Stimulated activated CD4-positive, alpha-beta T cell treated with anti-CD3 and anti-CD28 coated beads, Interleukin-1b, Interleukin-23, amount 100 ng/mL, for 48 hours (primary cell): ENCODE data around the gene ERC1.
"Not testable (repeated sequence)": the region's sequence is repeated elsewhere in the genome, so short reads cannot be mapped to it uniquely, and the experiment has no call there.

Source experiments
- DNase-seq: peaks from one replicate; pipeline ENCODE4 v3.0.0-alpha.2; 2020

The ERC1 gene

DNA sequence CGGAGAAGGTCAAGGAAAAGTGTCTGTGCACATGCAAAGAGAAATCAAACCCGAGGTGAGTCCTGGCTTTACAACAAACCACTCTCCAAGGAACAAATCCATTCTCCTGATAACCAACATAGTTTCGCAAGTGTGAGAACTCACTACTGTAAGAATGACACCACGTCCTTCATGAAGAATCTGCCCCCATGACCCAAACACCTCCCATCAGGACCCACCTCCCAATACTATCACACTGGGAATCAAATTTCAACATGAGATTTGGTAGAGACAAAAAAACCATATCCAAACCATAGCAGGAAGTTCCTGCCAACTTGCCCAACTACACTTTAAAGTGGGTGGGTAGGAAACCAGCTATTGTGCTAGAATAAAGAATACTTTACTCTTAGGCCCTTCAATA is 2.4 kb upstream of the ERC1 start:
- DNase-seq: no peak

DNA sequence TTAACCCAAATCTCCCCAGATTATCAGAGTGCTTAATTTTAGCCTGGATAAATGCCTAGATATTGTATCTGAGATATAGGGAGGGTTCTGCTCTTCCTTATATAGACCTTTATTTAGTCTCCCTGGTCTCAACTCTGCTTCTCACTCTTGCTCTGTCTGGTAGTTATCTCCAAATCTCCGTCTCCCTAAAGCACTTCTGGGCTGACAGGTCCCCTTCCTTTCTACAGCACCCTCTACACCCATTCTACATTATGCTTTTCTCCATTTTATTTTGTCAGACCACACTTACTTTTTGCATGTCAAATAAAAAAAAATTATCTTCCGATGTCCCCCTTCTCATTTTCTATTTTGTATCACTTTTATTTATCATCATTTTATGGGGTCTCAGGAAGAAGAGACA is 2.0 kb upstream of the ERC1 start:
- DNase-seq: no peak

DNA sequence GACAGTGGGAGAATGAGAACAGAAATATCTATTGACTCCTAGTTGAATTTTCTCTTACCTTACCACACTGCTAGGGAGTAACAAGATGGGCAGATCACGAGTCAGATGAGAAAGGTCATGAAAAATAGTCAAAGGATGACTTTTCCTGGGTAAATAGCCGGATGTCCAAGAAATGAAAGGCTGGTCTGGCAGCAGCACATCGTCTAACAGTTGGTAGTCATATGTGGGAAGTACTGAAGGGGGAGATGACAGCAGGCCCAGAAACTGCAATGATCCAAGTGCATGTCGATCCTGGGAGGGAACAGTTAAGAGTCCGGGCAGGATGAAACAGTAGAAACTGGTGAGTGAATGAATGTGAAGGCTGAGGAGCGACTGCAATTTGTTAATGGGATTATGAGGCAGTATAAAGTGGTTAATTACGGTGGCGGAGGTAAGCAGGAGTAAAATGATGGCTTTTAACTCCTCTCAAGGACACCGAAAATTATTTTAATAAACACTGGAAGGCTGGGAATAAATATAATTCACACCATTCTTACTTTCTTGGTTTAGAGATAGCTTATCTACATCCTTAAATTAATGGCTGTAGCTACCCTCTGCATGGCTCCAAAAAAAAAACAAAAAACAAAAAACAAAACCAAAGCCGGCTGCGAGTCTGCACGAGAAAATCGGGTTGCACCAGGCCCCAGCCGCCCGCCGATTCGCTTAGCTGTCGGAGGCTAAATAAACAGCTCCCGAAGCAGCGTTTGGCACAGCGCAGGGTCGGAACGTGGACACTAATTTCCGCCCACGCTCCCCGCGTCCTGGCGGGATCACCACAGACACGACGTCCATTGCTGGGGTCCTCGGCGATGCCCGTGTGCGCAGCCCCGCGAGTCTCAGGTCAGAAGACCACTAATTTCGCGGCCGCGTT is 1.0 kb upstream of the ERC1 start:
- peak; percentile 57 for DNase-seq

DNA sequence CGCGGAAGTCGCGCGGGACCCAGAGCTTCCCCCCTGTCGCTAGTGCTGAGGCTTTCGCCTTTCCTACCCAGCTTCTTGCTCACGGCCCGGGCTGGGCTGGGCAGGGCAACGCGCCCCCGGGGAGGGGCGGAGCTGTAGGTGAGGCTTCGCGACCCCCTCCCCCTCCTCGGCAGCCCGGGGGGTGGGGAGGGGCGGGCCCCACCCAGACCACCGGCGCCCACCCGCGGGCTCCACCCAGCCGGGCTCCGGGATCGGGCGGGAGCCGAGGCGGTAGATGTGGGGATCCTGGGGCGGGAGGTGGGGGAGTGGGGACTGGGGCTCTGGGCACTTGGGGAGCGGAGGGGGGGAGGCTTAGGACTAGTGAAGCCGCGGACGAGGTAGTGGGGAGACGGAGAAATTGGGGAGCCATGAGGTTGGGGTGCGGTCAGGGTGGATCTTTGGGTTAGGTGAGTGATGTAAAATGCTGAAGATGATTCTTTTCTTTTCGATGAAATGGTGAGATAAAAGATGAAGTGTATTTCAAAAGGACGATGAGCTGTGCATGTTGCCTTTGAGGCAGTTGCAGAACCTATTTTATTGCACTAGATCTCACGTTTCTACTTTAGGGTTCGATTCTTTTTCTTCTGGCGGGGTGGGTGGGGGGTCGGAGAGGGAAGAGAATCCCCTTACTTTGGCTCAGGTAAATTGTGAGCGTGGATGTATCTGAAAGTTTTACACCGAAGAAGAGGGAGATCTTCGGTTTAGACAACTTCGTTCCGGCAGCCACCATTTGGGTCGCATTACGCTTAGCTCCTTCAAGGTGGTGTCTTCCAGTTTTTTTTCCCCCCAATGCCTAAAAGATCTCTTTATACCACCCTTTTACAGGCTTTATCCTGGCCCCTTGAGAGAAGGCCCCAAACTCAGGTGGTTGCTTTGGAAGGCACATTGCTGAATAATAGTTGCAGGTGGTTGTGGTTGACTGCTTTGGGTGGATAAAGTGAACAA is 619 bp downstream of the ERC1 start:
- no peak for DNase-seq

DNA sequence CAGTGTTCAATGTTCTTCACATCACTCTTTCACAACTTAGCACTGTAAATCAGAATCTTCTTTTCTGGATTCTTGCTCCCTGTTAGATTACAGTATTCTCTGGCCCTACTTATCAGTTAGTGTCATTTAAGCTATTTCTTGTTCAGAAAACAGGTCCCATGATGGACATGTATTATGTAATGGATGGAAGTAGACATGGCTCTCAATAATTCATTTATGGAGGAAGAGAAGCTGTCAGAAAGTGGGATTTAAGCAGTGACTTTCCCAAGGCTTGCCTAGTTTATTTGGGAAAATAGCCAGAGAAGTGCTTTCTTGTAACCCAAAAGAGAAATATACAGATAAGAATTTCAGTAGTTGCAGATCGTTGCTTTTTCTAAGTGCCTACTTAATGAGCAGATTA is 1.6 kb downstream of the ERC1 start:
- DNase-seq: no peak

DNA sequence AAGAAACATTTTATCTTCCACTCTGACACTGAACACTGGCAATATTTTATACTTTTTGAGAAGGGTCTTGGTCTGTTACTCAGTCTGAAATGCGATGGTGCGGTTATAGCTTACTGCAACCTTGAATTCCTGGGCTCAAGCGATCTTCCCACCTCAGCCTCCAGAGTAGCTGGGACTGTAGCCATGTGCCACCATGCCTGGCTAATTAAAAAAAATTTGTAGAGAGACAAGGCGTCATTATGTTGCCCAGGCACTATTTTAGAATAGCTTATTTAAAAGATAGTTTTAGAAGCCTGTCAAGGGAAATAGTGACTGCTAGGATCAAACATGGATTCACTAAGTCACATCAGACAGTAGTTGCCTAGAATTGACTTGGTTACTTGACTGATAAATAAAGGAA is 5.9 kb downstream of the ERC1 start:
- DNase-seq: no peak

DNA sequence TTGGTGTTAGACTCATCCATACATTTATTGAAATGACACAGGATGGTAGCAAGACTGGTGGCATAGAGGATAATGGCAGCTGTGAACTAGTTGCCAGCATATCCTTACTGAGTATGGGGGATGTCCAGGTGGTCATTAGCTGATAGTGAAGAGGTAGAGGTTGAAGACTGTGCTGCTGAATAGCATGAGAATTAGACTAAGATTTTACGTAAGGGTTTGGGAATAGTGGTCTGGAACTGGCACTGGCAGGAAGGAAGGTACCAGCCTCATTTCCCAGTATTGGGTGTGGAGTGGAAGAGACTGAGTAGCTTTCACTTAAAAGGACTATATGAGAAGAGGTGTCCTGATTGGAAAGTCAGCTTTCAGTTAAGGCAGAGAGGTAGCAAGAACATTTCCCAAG is 6.5 kb downstream of the ERC1 start:
- DNase-seq: no peak

DNA sequence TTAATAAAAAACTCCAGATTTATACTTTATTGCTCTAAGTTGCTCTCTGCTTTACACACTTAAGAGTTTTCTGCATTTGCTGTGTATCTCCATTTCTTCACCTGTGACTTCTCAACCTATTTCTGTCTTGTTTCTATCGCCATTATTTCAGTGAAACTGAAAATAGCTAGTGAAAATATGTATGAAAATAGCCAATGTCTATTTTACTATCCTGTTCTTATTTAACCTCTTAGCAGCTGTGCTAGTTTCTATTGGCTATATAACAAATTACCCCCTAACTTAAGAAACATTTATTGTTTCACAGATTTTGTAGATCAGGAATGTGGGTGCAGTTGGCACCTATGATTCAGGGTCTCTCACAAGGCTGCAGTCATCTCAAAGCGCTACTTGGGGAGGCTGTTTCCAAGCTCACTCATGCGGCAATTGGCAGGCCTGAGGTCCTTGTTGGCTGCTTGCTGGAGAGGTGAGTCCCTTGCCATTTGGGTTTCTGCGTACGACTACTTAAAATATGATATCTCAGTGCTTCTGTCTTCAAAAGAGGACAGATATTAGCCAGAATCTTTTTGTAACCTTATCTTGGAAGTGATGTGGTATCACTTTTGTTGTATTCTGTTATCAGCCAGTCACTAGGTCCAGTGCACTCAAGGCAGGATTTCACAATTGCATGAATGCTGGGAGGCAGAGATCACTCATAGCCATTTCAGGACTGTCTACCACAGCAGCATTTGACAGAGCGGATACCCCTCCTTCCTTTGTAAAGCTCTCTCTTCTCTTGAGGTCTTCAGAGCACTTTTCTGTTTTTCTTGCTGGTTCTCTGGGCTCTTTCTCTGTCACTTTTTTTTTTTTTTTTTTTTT is 7.2 kb downstream of the ERC1 start:
- no peak for DNase-seq

DNA sequence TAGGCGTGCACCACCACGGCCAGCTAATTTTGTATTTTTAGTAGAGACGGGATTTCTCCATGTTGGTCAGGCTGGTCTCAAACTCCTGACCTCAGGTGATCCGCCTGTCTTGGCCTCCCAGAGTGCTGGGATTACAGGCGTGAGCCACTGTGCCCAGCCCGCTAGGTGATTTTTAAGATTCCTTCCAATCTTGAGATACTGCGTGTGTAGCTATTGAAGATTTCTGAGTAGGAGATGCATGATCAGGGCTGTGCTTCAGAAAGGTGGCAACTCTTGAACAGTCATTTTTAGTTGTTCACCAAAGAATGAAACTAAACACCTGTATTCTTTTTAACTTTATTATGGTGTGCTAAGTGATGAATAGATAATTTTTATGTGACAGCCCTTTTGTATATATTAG is 8.7 kb downstream of the ERC1 start:
- DNase-seq: not testable (repeated sequence)

DNA sequence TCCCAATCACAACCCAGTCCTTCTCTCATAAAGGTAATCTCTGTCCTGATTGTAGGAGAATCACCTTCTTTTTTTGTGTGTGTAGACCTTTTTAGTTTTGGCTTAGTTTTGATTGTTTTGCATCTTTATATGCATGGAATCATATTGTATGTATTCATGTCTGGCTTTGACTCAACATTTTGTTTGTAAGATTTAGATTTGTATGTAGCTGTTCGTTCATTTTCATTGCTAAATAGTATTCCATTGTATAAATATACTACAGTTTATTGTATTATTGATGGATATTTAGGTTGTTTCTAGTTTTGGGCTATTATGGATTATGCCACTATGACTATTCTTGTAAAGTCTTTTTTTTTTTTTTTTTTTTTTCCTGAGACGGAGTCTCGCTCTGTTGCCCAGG is 10.5 kb downstream of the ERC1 start:
- DNase-seq: no peak

DNA sequence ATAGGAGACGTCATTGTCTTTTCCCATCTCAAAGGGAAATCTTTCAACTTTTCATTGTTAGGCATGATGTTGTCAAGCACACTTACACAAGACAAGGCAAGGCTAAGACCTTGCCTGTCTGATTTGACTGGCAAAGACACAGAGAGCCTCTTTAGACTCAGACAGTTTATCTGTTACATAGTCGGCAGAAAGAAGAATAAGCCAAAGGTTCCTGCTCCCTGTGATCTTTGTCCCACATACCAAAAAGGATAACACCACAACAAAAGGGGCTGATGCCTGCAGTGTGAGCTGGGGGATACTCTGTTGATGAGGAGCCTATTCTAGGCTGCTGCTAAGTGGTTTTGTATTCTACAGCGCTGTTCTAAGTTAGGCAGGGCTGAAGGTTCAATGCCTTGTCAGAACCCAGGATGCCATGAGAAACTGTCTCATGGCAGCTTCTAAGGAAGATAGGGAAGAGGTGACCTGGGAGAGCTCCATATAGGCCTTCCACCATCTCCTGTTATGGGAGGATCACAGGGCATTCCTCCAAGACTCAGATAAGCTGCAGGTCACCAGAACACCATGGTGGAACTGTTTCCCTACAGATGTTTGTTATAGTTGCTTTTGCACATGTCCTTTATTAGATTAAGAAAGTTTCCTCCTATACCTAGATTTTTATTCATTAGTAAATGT is 12.7 kb downstream of the ERC1 start:
- DNase-seq: no peak

DNA sequence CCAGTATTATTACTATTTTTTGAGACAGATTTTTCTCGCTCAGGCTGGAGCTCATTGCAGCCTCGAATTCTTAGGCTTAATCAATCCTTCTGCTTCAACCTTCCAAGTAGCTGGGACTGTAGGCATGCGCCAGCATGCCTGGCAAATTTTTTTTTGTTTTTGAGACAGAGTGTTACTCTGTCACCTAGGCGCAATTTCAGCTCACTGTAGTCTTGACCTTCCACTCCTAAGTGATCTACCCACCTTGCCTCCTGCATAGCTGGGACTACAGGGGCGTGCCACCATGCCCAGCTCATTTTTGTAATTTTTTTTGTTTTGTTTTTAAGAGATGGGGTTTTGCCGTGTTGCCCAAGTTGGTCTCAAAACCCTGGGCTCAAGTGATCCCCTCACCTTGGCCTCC is 15.2 kb downstream of the ERC1 start:
- no peak for DNase-seq

DNA sequence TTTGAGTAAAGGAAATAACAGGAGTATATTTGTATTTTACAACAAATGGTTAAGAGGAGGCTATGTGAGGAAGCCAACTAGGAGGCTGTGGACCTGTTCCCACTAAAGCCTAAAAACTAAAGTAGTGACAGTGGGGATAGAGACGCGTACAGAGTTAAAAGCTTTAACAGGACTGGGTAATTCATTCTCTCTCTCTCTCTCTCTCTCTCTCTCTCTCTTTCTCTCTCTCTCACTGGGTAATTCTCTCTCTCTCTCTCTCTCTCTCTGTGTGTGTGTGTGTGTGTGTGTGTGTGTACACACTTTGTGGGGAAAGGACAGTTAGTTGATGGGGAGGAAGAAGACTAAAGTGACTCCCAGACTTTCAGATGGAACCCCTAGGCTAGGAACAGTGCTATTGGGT is 16.3 kb downstream of the ERC1 start:
- no peak for DNase-seq

DNA sequence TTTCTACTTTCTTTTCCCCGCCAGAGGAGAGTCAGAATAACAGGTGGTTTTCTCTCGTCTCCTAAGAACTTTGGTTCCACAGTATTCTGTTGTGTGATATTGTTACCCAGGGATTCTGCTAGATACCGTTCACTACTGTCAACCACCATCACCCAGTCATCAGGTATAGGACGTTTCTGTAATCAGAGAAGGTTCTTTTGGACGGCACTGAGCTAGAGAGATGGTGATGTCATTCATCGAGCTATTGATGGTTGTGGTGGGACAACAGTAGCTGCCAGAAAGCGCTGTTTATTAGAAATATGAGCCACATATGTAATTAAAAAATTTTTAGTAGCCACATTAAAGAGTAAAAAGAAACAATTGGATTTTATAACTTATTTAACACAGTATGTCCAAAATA is 17.0 kb downstream of the ERC1 start:
- no peak for DNase-seq

DNA sequence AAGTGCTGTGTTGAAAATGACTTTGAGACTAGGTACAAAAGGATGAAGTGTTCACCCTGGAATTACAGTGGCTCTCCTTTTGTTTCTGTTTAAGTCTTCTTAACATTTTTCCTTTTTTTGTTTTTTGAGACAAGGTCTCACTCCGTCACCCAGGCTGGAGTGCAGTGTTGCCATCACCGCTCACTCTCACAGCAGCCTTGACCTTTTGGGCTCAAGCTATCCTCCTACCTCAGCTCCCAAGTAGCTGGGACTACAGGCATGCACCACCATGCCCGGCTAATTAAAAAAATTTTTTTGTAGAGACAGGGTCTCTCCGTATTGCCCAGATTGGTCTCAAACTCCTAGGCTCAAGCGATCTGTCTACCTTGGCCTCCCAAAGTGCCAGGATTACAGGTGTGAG is 20.1 kb downstream of the ERC1 start:
- DNase-seq: no peak

DNA sequence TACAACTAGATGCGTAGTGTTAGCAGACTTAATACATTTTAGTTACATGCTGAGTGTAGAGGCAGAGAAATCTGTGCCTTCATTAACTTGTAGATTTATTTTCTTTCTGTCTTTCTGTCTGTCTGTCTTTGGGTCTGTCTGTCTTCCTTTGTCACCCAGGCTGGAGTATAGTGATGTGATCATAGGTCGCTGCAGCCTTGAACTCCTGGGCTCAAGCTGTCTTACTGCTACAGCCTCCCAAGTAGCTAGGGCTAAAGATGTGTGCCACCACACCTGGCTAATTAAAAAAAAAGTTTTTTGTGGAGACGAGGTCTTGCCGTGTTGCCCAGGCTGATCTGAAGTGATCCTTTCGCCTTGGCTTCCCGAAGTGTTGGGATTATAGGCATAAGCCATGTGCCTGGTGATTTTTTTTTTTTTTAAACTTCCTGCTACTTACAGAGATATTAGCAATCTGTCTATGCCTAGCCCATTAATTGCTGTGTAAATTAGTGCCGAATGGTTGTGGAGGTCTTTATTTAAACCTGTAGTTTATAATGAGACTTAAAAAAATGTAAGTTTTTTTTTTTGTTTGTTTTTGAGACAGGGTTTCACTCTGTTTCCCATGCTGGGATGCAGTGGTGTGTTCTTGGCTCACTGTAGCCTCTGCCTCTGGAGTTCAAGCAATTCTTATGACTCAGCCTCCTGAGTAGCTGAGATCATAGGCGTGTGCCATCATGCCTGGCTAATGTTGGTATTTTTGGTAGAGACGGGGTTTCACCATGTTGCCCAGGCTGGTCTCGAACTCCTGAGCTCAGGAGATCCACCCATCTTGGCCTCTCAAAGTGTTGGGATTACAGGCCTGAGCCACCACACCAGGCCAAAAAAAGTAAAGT is 22.8 kb downstream of the ERC1 start:
- no peak for DNase-seq

DNA sequence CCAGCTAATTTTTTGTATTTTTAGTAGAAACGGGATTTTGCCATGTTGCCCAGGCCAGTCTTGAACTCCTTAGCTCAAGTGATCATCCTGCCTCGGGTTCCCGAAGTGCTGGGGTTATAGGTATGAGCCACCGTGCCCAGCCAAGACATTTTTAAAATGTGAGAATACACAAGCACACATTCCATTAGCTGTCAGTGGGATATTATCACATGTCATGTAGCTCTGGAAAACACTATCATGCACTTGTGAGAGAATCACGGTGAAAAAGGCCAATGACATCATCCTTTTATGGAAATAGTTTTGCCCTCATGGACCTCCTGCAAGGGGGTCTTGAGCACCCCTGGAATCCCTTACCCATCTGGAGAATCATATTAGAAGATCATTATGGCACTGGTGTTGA is 28.3 kb downstream of the ERC1 start:
- no peak for DNase-seq

DNA sequence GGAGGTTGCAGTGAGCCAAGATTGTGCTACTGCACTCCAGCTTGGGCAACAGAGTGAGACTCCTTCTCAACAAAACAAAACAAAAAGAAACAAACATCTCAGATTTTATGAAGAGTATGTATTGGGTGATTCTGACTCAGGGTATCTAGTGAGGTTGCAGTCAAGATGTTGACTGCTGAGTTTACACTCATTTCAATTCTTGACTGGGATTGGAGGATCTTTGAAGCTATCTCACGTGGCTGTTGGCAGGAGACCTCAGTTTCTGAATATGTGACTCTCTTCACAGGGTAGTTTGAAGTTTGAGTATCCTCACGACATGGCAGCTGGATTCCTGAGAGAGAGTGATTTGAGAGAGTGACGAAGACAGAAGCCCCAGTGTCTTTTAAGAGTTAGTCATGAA is 29.4 kb downstream of the ERC1 start:
- no peak for DNase-seq

DNA sequence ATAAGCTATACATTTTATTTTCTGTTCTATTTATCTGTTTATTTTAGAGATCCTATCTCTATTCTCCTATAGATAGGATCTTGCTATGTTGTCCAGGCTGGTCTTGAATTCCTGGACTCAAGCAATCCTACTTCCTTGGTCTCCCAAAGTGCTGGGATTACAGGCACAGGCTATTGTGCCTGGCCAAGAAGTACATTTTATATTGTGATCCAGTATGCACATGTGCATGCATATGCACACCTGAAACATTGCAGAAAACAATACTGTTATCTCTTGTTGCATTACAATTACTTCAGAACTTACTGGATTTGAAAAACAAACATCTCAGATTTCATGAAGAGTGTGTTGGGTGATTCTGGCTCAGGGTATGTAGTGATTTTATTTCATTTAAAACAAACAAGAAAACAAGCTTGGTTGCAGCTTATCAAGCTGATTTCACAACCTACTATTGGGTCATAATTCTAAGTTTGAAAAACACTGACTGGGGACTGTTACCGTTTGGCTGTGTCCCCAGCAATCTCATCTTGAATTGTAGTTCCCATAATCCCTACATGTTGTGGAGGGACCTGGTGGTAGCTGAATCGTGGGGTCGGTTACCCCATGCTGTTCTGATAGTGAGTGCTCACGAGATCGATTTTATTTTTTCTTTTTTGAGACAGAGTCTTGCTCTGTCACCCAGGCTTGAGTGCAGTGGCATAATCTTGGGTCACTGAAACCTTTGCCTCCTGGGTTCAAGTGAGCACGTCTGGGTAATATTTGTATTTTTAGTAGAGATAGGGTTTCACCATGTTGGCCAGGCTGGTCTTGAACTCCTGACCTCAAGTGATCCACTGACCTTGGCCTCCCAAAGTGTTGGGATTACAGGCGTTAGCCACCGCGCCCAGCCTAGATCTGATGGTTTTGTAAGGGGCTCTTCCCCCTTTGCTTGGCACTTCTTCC is 31.3 kb downstream of the ERC1 start:
- DNase-seq: no peak

DNA sequence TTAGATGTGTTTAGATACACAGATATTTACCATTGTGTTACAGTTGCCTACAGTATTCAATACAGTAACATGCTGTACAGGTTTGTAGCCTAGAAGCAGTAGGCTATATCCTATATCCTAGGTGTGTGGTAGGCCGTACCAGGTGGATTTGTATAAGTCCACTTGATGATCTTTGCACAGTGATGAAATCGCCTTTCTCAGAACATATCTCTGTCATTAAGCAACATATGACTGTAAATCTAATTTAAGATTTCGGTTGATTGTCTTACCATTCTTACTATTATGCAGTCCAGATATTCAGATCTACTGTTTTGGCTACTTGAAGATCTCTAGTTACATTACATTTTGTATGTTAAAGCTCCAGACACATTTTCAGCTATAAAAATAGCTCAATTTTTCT is 39.8 kb downstream of the ERC1 start:
- DNase-seq: no peak
